PFSK-1 (cell line): ENCODE results near the gene KANSL2.

ENCODE experiments used
- FOXP2 ChIP-seq: optimal IDR thresholded peaks from 2 replicates; pipeline ENCODE3; 2011; ENCODE audit warnings: borderline replicate concordance, control low read depth, inconsistent platforms; ENCODE audit not compliant: insufficient read depth; ENCODE audit errors: extremely low read length, extremely low read depth
- POLR2AphosphoS5 ChIP-seq: IDR thresholded peaks from 2 replicates; pipeline ENCODE4 v1.6.1; 2012; ENCODE audit warnings: low read depth, mild to moderate bottlenecking, control low read depth, low read length, moderate library complexity
- REST ChIP-seq, 2 experiments: IDR thresholded peaks; 2 replicates each; pipeline versions ENCODE4 v1.6.1 to v1.8.0; 2011 to 2012; ENCODE audit warnings: low read depth in 2 of 2, low read length in 2 of 2, control low read depth in 1 of 2, inconsistent platforms in 1 of 2, mild to moderate bottlenecking in 1 of 2, moderate library complexity in 1 of 2; ENCODE audit not compliant: insufficient read depth in 1 of 2
- SIN3A ChIP-seq: IDR thresholded peaks from 2 replicates; pipeline ENCODE4 v1.6.1; 2012; ENCODE audit warnings: mild to moderate bottlenecking, low read length, moderate library complexity, borderline replicate concordance; ENCODE audit not compliant: insufficient read depth
- TAF1 ChIP-seq: IDR thresholded peaks from 2 replicates; pipeline ENCODE4 v1.6.1; 2012; ENCODE audit warnings: low read length, control low read depth, borderline replicate concordance; ENCODE audit not compliant: insufficient read depth

GRCh38 chr12:48691826-48692487 is 9.9 kb upstream of the KANSL2 start:
- no peak for TF ChIP-seq TAF1
- TF ChIP-seq POLR2AphosphoS5 = no peak
- TF ChIP-seq REST (IDR thresholded peaks at IDR 0.05; ENCODE audit: insufficient read depth in 1 of 2, low read depth in 2 of 2, low read length in 2 of 2) = no peak
- TF ChIP-seq FOXP2 = no peak
- TF ChIP-seq SIN3A = no peak
